RWPE2 (cell line): Measurements from ENCODE around the gene GPR143.
"Not testable (repeated sequence)": the region's sequence is repeated elsewhere in the genome, so short reads cannot be mapped to it uniquely, and the experiment has no call there.

Experiments used
- ATAC-seq: fragments of 200-7000 bp; cut with Tn5 transposase; 3 replicates; pipeline ENCODE4 v1.9.1; 2021; ENCODE audit warnings: low read depth
- DNase-seq: peaks from one replicate; pipeline ENCODE4 v3.0.0-alpha.2; 2020; ENCODE audit warnings: low spot score
- H3K27ac ChIP-seq: fragments of 450-650 bp; 2 replicates; pipeline ENCODE4 v1.5.1; 2017; ENCODE audit warnings: mild to moderate bottlenecking; ENCODE audit not compliant: poor library complexity, severe bottlenecking
- H3K27me3 ChIP-seq: fragments of 250-450 bp; sonication (Bioruptor Pico); 2 replicates; pipeline ENCODE4 v1.5.1; 2021; ENCODE audit warnings: mild to moderate bottlenecking, moderate library complexity; ENCODE audit not compliant: insufficient read depth, poor library complexity, severe bottlenecking
- H3K36me3 ChIP-seq: fragments of 250-450 bp; sonication (Bioruptor Pico); 2 replicates; pipeline ENCODE4 v1.5.1; 2020; ENCODE audit warnings: low read depth, mild to moderate bottlenecking, moderate library complexity
- H3K4me1 ChIP-seq: fragments of 250-450 bp; sonication (Bioruptor Pico); 2 replicates; pipeline ENCODE4 v1.5.1; 2021; ENCODE audit warnings: mild to moderate bottlenecking, moderate library complexity; ENCODE audit not compliant: insufficient read depth, poor library complexity, severe bottlenecking
- H3K4me3 ChIP-seq: fragments of 250-450 bp; sonication (Bioruptor Pico); 2 replicates; pipeline ENCODE4 v1.5.1; 2021; ENCODE audit warnings: mild to moderate bottlenecking, moderate library complexity; ENCODE audit not compliant: severe bottlenecking
- H3K9me3 ChIP-seq: fragments of 250-450 bp; sonication (Bioruptor Pico); 2 replicates; pipeline ENCODE4 v1.5.1; 2021; ENCODE audit warnings: mild to moderate bottlenecking, moderate library complexity; ENCODE audit not compliant: severe bottlenecking
- TF ChIP-seq, protein P1 (sequence below): fragments of 450-650 bp; IDR thresholded peaks from one replicate; pipeline ENCODE4 v1.5.1; 2017; ENCODE audit warnings: mild to moderate bottlenecking, moderate library complexity; ENCODE audit not compliant: poor library complexity, severe bottlenecking

GPR143 gene

DNA sequence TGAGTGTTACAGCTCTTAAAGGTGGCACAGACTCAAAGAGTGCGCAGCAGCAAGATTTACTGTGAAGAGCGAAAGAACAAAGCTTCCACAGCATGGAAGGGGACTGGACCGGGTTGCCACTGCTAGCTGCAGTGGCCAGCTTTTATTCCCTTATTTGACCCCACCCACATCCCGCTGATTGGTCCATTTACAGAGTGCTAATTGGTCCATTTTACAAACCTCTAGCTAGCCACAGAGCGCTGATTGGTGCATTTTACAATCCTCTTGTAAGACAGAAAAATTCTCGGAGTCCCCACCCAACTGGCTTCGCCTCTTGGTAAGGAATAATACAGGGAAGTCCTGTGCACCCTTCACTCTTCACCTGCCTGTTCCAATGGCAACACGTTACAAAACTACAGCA lies 18.7 kb upstream of the GPR143 start:
- ATAC-seq: no peak
- Histone ChIP-seq H3K36me3 (no peaks in the 10 kb centered on the region), H3K4me3 (no peak overlapping the region), H3K27ac (no peak overlapping the region), H3K9me3 (no peaks in the 10 kb centered on the region), H3K4me1 (peaks cover 8% of the 10 kb centered on the region), H3K27me3 (no peaks in the 10 kb centered on the region)
- no peak for DNase-seq
- TF ChIP-seq, protein P1, sequence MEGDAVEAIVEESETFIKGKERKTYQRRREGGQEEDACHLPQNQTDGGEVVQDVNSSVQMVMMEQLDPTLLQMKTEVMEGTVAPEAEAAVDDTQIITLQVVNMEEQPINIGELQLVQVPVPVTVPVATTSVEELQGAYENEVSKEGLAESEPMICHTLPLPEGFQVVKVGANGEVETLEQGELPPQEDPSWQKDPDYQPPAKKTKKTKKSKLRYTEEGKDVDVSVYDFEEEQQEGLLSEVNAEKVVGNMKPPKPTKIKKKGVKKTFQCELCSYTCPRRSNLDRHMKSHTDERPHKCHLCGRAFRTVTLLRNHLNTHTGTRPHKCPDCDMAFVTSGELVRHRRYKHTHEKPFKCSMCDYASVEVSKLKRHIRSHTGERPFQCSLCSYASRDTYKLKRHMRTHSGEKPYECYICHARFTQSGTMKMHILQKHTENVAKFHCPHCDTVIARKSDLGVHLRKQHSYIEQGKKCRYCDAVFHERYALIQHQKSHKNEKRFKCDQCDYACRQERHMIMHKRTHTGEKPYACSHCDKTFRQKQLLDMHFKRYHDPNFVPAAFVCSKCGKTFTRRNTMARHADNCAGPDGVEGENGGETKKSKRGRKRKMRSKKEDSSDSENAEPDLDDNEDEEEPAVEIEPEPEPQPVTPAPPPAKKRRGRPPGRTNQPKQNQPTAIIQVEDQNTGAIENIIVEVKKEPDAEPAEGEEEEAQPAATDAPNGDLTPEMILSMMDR: no peak

DNA sequence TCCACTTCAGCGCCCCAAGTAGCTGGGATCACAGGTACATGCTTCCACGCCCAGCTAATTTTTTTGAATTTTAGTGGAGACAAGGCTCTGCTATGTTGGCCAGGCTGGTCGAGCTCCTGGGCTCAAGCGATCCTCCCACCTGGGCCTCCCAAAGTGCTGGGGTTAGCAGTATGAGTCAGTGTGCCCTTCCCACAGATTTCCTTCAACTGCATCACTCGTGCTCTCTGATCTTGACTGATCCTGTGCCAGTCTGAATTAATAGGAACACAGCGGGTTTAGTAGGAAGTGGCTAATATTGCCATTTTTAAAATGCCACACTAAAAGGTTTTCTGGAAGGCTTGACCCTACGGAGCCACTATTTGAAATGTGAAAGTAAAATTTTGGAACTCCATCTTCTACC lies 16.3 kb upstream of the GPR143 start:
- no peaks in the 10 kb centered on the region for H3K4me1 ChIP-seq
- no peaks in the 10 kb centered on the region for H3K27me3 ChIP-seq
- no peaks in the 10 kb centered on the region for H3K9me3 ChIP-seq
- DNase-seq: no peak
- H3K27ac ChIP-seq: no peak overlapping the region
- no peaks in the 10 kb centered on the region for H3K36me3 ChIP-seq
- TF ChIP-seq, protein P1: no peak
- no peak for ATAC-seq
- H3K4me3 ChIP-seq: no peak overlapping the region

DNA sequence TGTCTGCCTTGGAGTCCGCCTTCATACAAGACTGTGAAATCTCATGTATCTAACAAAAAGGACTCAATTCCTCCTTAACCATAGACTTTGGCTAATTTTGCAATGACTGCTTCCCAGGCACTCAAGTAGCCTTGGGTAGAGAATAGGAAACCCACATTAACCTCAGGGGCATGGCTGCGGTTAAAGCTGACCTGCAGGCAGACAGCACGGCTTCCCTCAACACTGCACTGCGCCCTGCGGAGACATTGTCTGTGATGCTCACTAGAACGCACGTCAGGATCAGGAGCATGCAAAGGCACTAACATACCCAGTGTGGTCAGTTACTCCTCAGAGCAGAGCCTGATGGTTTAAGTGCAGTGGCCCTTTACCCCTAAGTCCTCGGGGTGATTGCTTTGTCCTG lies 10.3 kb upstream of the GPR143 start:
- Histone ChIP-seq H3K36me3 (no peaks in the 10 kb centered on the region), H3K4me3 (no peak overlapping the region), H3K27me3 (no peaks in the 10 kb centered on the region), H3K9me3 (no peaks in the 10 kb centered on the region), H3K4me1 (no peaks in the 10 kb centered on the region), H3K27ac (no peak overlapping the region)
- DNase-seq: no peak
- no peak for ATAC-seq
- TF ChIP-seq, protein P1: no peak

DNA sequence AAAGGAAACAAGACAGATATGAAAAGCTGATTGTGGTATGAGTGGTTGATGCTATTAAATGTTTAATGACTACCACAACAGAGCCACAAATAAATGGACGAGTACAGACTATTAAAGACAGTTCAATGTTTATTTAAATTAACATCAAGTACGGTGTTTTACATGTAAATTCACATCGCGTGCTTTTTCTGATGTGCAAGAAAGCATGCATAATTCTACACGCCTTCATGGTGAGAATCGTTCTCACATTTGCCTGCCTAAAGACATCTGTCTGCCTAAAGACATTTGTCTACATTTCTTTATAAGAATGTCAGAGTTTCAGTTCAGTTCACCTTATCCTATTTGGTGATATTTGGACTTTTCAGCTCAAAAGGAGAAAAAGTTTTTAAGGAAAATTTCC lies 7.3 kb upstream of the GPR143 start:
- Histone ChIP-seq H3K36me3 (no peaks in the 10 kb centered on the region), H3K4me3 (no peak overlapping the region), H3K27me3 (no peaks in the 10 kb centered on the region), H3K27ac (no peak overlapping the region), H3K4me1 (no peaks in the 10 kb centered on the region), H3K9me3 (no peaks in the 10 kb centered on the region)
- no peak for ATAC-seq
- TF ChIP-seq, protein P1: no peak
- DNase-seq: no peak

DNA sequence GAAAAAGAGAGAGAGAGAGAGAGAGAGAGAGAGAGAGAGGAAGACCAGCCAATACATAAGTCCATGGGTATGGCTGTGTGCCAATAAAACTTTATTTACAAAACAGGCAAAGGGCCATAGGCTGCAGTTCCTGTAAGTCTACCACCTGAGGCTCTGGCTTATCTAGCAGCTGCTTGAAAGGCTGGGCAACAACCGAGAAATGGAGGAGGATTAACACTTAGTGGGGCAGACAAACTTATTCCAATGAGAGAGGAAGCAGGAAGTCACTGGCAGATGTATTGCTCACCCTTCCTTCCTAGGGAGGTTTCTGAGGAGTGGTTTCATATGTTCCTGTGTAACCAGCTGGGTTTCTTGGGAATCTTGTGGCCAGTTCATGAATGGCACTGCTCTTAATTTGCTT lies 4.7 kb upstream of the GPR143 start:
- TF ChIP-seq, protein P1: no peak
- no peaks in the 10 kb centered on the region for H3K36me3 ChIP-seq
- no peaks in the 10 kb centered on the region for H3K9me3 ChIP-seq
- H3K27ac ChIP-seq: peak overlapping the region; percentile 36
- 0 out of 3 replicates have a peak, but pooled peaks have one; percentile 42 for ATAC-seq
- H3K4me1 ChIP-seq: no peaks in the 10 kb centered on the region
- no peaks in the 10 kb centered on the region for H3K27me3 ChIP-seq
- no peak for DNase-seq
- H3K4me3 ChIP-seq: no peak overlapping the region

DNA sequence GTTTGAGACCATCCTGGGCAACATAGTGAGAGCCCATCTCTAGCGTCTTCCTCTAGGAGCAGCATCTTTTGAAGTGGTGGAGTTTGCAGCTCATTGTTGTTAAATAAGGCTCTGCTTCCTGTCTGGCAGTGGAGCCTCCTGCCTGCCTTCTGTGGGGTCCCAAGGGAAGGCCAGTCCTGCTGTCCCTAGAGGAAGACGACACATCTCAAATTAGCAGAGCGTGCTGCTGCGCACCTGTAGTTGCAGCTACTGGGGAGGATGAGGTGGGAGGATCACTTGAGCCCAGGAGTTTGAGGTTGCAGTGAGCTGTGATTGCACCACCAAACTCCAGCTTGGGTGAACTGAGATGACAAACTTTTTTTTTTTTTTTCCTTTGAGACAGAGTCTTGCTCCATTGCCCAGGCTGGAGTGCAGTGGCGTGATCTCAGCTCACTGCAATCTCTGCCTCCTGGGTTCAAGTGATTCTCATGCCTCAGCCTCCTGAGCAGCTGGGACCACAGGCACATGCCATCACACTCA lies 2.7 kb upstream of the GPR143 start:
- H3K36me3 ChIP-seq, H3K4me3 ChIP-seq, H3K9me3 ChIP-seq, H3K27me3 ChIP-seq, DNase-seq, ATAC-seq, H3K27ac ChIP-seq, H3K4me1 ChIP-seq: not testable (repeated sequence)
